Mesendoderm (in vitro differentiated cells): ENCODE data around the gene SH2B2. TPM values are rescaled to one million over a fixed set of nuclear protein-coding genes. Genes with fewer than 3 reads are reported as not detected.

ENCODE experiments used
- DNase-seq: peaks from one replicate; pipeline ENCODE4 v3.0.0; 2013
- H2AK5ac ChIP-seq: 2 replicates; pipeline ENCODE4 v1.6.1; 2013; ENCODE audit warnings: low read length, inconsistent platforms
- H2BK120ac ChIP-seq: 2 replicates; pipeline ENCODE4 v1.6.1; 2013; ENCODE audit warnings: low read depth, mild to moderate bottlenecking, low read length, moderate library complexity, mixed read lengths
- H2BK15ac ChIP-seq: replicated peaks from 2 replicates; pipeline ENCODE4 v1.6.1; 2013; ENCODE audit warnings: low read depth, mild to moderate bottlenecking, moderate library complexity
- H2BK5ac ChIP-seq: 2 replicates; pipeline ENCODE4 v1.6.1; 2013; ENCODE audit warnings: low read length, inconsistent platforms
- H3K18ac ChIP-seq: 2 replicates; pipeline ENCODE4 v1.6.1; 2013; ENCODE audit warnings: mild to moderate bottlenecking, low read length, mixed read lengths
- H3K23ac ChIP-seq: one replicate; pipeline ENCODE4 v1.6.1; 2013; ENCODE audit warnings: low read length
- H3K27ac ChIP-seq: 2 replicates; pipeline ENCODE4 v1.5.1; 2013; ENCODE audit warnings: low read depth, mild to moderate bottlenecking, inconsistent platforms, low read length, moderate library complexity
- H3K27me3 ChIP-seq: 2 replicates; pipeline ENCODE4 v1.6.1; 2013; ENCODE audit warnings: low read length, control low read depth, mild to moderate bottlenecking, inconsistent platforms; ENCODE audit not compliant: insufficient read depth, poor library complexity
- H3K36me3 ChIP-seq: 2 replicates; pipeline ENCODE4 v1.6.1; 2013; ENCODE audit warnings: low read length, inconsistent platforms; ENCODE audit not compliant: control insufficient read depth, insufficient read depth
- H3K4ac ChIP-seq: one replicate; pipeline ENCODE4 v1.6.1; 2013; ENCODE audit warnings: low read depth, mild to moderate bottlenecking, low read length, moderate library complexity
- H3K4me1 ChIP-seq: 2 replicates; pipeline ENCODE4 v1.6.1; 2013; ENCODE audit warnings: low read depth, low read length, inconsistent platforms; ENCODE audit not compliant: control insufficient read depth
- H3K4me2 ChIP-seq: 2 replicates; pipeline ENCODE4 v1.6.1; 2013; ENCODE audit warnings: low read length
- H3K4me3 ChIP-seq: 2 replicates; pipeline ENCODE4 v1.5.1; 2013; ENCODE audit warnings: mild to moderate bottlenecking, low read length
- H3K56ac ChIP-seq: one replicate; pipeline ENCODE4 v1.6.1; 2013; ENCODE audit warnings: low read length
- H3K79me1 ChIP-seq: 2 replicates; pipeline ENCODE4 v1.6.1; 2013; ENCODE audit warnings: low read length, inconsistent platforms
- H3K79me2 ChIP-seq: 2 replicates; pipeline ENCODE4 v1.6.1; 2013; ENCODE audit warnings: mild to moderate bottlenecking, low read length; ENCODE audit not compliant: control insufficient read depth, insufficient read depth
- H3K9ac ChIP-seq: 2 replicates; pipeline ENCODE4 v1.6.1; 2013; ENCODE audit warnings: low read length, inconsistent platforms
- H4K5ac ChIP-seq: one replicate; pipeline ENCODE4 v1.6.1; 2013; ENCODE audit warnings: low read length
- H4K8ac ChIP-seq: one replicate; pipeline ENCODE4 v1.6.1; 2013; ENCODE audit warnings: low read depth, mild to moderate bottlenecking, control low read depth, low read length, moderate library complexity
- WGBS: extraction: QIAGEN DNeasy Blood & Tissue Kit; methylation state at CpG from one replicate; pipeline ENCODE4 v1.1.7; 2013; ENCODE audit warnings: low lambda C conversion rate, missing lambda C conversion rate; ENCODE audit not compliant: insufficient coverage; ENCODE audit errors: extremely low coverage; 5-methylcytosine and 5-hydroxymethylcytosine counted together
- polyA plus RNA-seq, 2 experiments: library from polyadenylated mRNA; stranded (reverse); fragments of 200-250 nt; gene quantifications; one replicate each; pipeline ENCODE4 v1.2.3, GENCODE V29; 2013

The SH2B2 gene
- 3.1 TPM for polyA plus RNA-seq (2013, experiment 1 of 2)
- polyA plus RNA-seq (2013, experiment 2 of 2): 3.2 TPM

DNA sequence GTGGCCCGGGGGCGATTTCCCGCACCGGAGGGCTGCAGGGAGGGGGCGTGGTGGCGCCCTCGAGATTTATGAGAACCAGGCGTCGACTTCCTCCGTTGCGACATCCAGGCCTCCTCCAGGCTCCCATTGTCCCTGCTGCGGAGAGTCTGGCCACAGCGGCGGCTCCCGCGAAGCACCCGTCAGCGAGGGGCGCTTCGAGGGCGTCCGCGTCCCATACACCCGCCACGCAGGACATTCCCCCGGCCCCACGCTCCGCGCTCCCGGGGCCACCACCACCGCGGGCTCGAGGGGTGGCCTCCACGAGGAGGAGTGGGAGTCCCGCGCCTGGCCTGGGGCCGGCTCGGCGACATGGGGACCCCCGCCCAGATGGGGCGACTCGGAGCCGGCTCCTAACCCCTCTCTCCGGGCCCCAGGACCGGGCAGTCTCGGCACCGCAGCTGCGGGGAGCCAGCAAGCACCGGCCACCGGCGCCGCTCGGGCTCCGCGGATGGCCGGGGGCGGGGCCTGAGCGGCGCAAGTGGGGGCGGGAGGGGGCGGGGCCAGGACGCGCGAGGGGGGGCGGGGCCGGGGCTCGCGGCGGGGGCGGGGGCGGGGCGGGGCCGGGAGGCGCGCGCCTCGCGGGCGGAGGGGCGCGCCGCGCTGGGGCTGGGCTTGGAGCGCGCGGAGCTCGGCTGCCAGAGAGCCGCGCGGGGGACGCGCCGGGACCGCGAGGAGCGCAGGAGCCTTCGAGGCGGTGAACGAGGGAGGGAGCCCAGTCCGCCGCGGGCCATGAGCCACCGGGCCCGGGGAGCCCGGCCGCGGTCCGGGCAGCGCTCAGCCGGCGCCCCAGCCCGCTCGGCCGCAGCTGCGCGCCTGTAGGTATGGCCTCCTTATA, at the start of gene SH2B2:
Gene SH2B2 (plus strand): TSS at position 632 of the 874 bp plus-strand sequence. CDS start 13,683 bp downstream, outside the sequence.
- H2AK5ac ChIP-seq: no peak within 1 kb of the TSS
- H3K27me3 ChIP-seq: no peaks in the 10 kb centered on the region
- no peak within 1 kb of the TSS for H2BK120ac ChIP-seq
- WGBS: no CpG with 5 or more reads among the region's 116 CpGs
- DNase-seq: peak; percentile 79
- H3K4me2 ChIP-seq: peak within 1 kb of the TSS; percentile 93
- peak within 1 kb of the TSS; percentile 89 for H3K18ac ChIP-seq
- H3K36me3 ChIP-seq: no peaks in the 10 kb centered on the region
- no peak within 1 kb of the TSS for H3K27ac ChIP-seq
- peak within 1 kb of the TSS; percentile 94 for H3K4ac ChIP-seq
- no peak within 1 kb of the TSS for H2BK5ac ChIP-seq
- H3K9ac ChIP-seq: peak within 1 kb of the TSS; percentile 89
- H3K4me1 ChIP-seq: peaks cover 2% of the 10 kb centered on the region
- H3K23ac ChIP-seq: peak within 1 kb of the TSS; percentile 24
- no peaks in the 10 kb centered on the region for H3K79me2 ChIP-seq
- peak within 1 kb of the TSS; percentile 73 for H3K4me3 ChIP-seq
- peak within 1 kb of the TSS; percentile 5 for H4K8ac ChIP-seq
- no peaks in the 10 kb centered on the region for H3K79me1 ChIP-seq
- H4K5ac ChIP-seq: no peak within 1 kb of the TSS
- no peak within 1 kb of the TSS for H2BK15ac ChIP-seq
- H3K56ac ChIP-seq: peak within 1 kb of the TSS; percentile 91

GRCh38 chr7:102239206-102239820, 47.4 kb upstream of the SH2B2 start:
- Histone ChIP-seq H2AK5ac (no peak overlapping the region), H4K8ac (no peak overlapping the region), H3K27me3 (no peaks in the 10 kb centered on the region), H3K4me1 (no peaks in the 10 kb centered on the region), H3K79me1 (no peaks in the 10 kb centered on the region), H3K56ac (no peak overlapping the region), H3K9ac (no peak overlapping the region), H3K23ac (no peak overlapping the region), H2BK120ac (no peak overlapping the region), H3K79me2 (no peaks in the 10 kb centered on the region), H3K4me3 (no peak overlapping the region), H3K4ac (no peak overlapping the region), H3K4me2 (no peak overlapping the region), H3K36me3 (peaks cover 7% of the 10 kb centered on the region), H3K18ac (no peak overlapping the region), H2BK5ac (no peak overlapping the region), H4K5ac (no peak overlapping the region), H3K27ac (no peak overlapping the region), H2BK15ac (no peak overlapping the region)
- DNase-seq: no peak
- WGBS: no CpG with 5 or more reads among the region's 35 CpGs

- H3K23ac ChIP-seq: no peak overlapping the region
- DNase-seq: no peak
- no peak overlapping the region for H4K5ac ChIP-seq
- H3K18ac ChIP-seq: no peak overlapping the region
- no peak overlapping the region for H3K56ac ChIP-seq
- H2BK120ac ChIP-seq: no peak overlapping the region
- H3K36me3 ChIP-seq: peaks cover 8% of the 10 kb centered on the region
- no peak overlapping the region for H3K4ac ChIP-seq
- no peak overlapping the region for H3K9ac ChIP-seq
- no peak overlapping the region for H2BK5ac ChIP-seq
- H4K8ac ChIP-seq: no peak overlapping the region
- H3K27me3 ChIP-seq: no peaks in the 10 kb centered on the region
- no peak overlapping the region for H2BK15ac ChIP-seq
- H3K4me2 ChIP-seq: no peak overlapping the region
- H3K79me1 ChIP-seq: no peaks in the 10 kb centered on the region
- no peaks in the 10 kb centered on the region for H3K79me2 ChIP-seq
- WGBS: no CpG with 5 or more reads among the region's 8 CpGs
- no peak overlapping the region for H3K27ac ChIP-seq
- H3K4me3 ChIP-seq: no peak overlapping the region
- no peak overlapping the region for H2AK5ac ChIP-seq
- no peaks in the 10 kb centered on the region for H3K4me1 ChIP-seq
These were observed 45.2 kb upstream of the SH2B2 start for GRCh38 chr7:102241431-102241830.

DNA sequence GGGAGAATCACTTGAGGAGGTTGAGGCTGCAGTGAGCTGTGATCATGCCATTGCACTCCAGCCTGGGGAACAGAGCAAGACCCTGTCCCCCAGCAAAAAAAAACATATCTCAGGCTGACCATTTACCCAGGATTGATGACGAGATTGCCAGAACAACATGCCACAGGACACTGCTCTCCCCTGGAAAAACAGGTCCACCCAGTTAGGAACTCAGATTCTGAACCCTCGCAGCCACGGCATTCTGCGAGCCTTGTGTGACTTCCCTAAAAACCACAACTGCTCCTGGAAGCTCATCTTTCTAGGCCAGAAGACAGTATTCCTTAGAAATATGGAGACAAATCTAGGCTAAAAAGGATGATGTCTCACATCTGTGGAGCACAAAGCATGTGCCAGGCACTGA, 42.1 kb upstream of the SH2B2 start:
- H3K4me1 ChIP-seq: no peaks in the 10 kb centered on the region
- H3K9ac ChIP-seq: no peak overlapping the region
- H2BK5ac ChIP-seq: no peak overlapping the region
- H3K36me3 ChIP-seq: peaks cover 6% of the 10 kb centered on the region
- no peaks in the 10 kb centered on the region for H3K79me2 ChIP-seq
- no peak overlapping the region for H4K5ac ChIP-seq
- H3K4me2 ChIP-seq: no peak overlapping the region
- no peak overlapping the region for H2BK15ac ChIP-seq
- no peak overlapping the region for H3K27ac ChIP-seq
- no peak for DNase-seq
- no peak overlapping the region for H3K23ac ChIP-seq
- no peaks in the 10 kb centered on the region for H3K79me1 ChIP-seq
- H2AK5ac ChIP-seq: no peak overlapping the region
- H4K8ac ChIP-seq: no peak overlapping the region
- no peak overlapping the region for H3K4me3 ChIP-seq
- no peaks in the 10 kb centered on the region for H3K27me3 ChIP-seq
- H3K56ac ChIP-seq: no peak overlapping the region
- WGBS: no CpG with 5 or more reads among the region's 4 CpGs
- H2BK120ac ChIP-seq: no peak overlapping the region
- H3K18ac ChIP-seq: no peak overlapping the region
- no peak overlapping the region for H3K4ac ChIP-seq

- DNase-seq: no peak
- H3K79me1 ChIP-seq: no peaks in the 10 kb centered on the region
- H3K23ac ChIP-seq: no peak overlapping the region
- no peak overlapping the region for H3K27ac ChIP-seq
- no peak overlapping the region for H4K8ac ChIP-seq
- H2BK120ac ChIP-seq: no peak overlapping the region
- H2BK5ac ChIP-seq: no peak overlapping the region
- H2AK5ac ChIP-seq: no peak overlapping the region
- H3K4me3 ChIP-seq: no peak overlapping the region
- peak overlapping the region; percentile 49 for H3K9ac ChIP-seq
- no peak overlapping the region for H3K18ac ChIP-seq
- H4K5ac ChIP-seq: no peak overlapping the region
- H3K4me1 ChIP-seq: no peaks in the 10 kb centered on the region
- no peaks in the 10 kb centered on the region for H3K27me3 ChIP-seq
- no peaks in the 10 kb centered on the region for H3K79me2 ChIP-seq
- WGBS: no CpG with 5 or more reads among the region's 14 CpGs
- no peak overlapping the region for H3K4me2 ChIP-seq
- H3K36me3 ChIP-seq: peaks cover 4% of the 10 kb centered on the region
- peak overlapping the region; percentile 56 for H3K56ac ChIP-seq
- H3K4ac ChIP-seq: no peak overlapping the region
- no peak overlapping the region for H2BK15ac ChIP-seq
These were observed 38.6 kb upstream of the SH2B2 start for GRCh38 chr7:102248081-102248455.
